A673 (cell line): Measurements from ENCODE around the gene CHST15. TPM values are rescaled to one million over a fixed set of nuclear protein-coding genes. Genes with fewer than 3 reads are reported as not detected.

Experiments
- BruUV-seq: library from RNA; stranded (reverse); fragments of 400-500 nt; replicated peaks from 2 replicates; lab custom pipeline; 2021; lab: Mats Ljungman, UMichigan
- CTCF ChIA-PET: fragments of 300-600 bp; sonication (Branson Sonifier 250); formaldehyde crosslinking; loops from one replicate; lab custom pipeline; 2022; ENCODE audit warnings: antibody characterized with exemption; lab: Charles Lee
- POLR2A ChIA-PET: fragments of 300-600 bp; sonication (Branson Sonifier 250); formaldehyde crosslinking; loops from one replicate; lab custom pipeline; 2022; ENCODE audit warnings: antibody characterized with exemption; ENCODE audit not compliant: low non-redundant PET; lab: Charles Lee
- DNase-seq: peaks from one replicate; pipeline ENCODE4 v3.0.0-alpha.2; 2015; ENCODE audit warnings: low spot score
- H3K27ac ChIP-seq: fragments of 200-600 bp; sonication (generic); 2 replicates; pipeline ENCODE4 v1.5.1; 2016; ENCODE audit warnings: mixed run types, low read depth, mild to moderate bottlenecking, mixed read lengths, antibody characterized with exemption, low read length; ENCODE audit not compliant: poor library complexity, severe bottlenecking
- H3K27me3 ChIP-seq: fragments of 200-600 bp; sonication (generic); replicated peaks from 2 replicates; pipeline ENCODE4 v1.6.1; 2017; ENCODE audit warnings: mixed run types, low read depth, mild to moderate bottlenecking, mixed read lengths, antibody characterized with exemption, low read length; ENCODE audit not compliant: insufficient read depth, poor library complexity
- H3K36me3 ChIP-seq: fragments of 200-600 bp; sonication (generic); 2 replicates; pipeline ENCODE4 v1.6.1; 2016; ENCODE audit warnings: mixed run types, mild to moderate bottlenecking, mixed read lengths, antibody characterized with exemption, low read length; ENCODE audit not compliant: insufficient read depth, poor library complexity, severe bottlenecking
- H3K4me1 ChIP-seq: fragments of 200-600 bp; sonication (generic); 2 replicates; pipeline ENCODE4 v1.6.1; 2017; ENCODE audit warnings: mixed run types, mild to moderate bottlenecking, mixed read lengths, antibody characterized with exemption, low read length; ENCODE audit not compliant: insufficient read depth, poor library complexity, severe bottlenecking
- H3K4me3 ChIP-seq: fragments of 200-600 bp; sonication (generic); 2 replicates; pipeline ENCODE4 v1.5.1; 2016; ENCODE audit warnings: low read depth, mixed run types, mild to moderate bottlenecking, mixed read lengths, low read length; ENCODE audit not compliant: poor library complexity, severe bottlenecking
- H3K9me3 ChIP-seq: fragments of 200-600 bp; sonication (generic); 2 replicates; pipeline ENCODE4 v1.6.1; 2016; ENCODE audit warnings: mixed run types, low read depth, mild to moderate bottlenecking, mixed read lengths, antibody characterized with exemption, low read length; ENCODE audit not compliant: poor library complexity, severe bottlenecking
- EZH2 ChIP-seq: fragments of 200-600 bp; sonication (generic); IDR thresholded peaks from 2 replicates; pipeline ENCODE4 v1.6.1; 2017; ENCODE audit warnings: borderline replicate concordance, low read depth, mild to moderate bottlenecking, mixed read lengths, antibody characterized with exemption, low read length; ENCODE audit not compliant: poor library complexity, severe bottlenecking
- intact Hi-C: fragments of 100-400 bp; cut with micrococcal nuclease; formaldehyde crosslinking; loops from one replicate; pipeline ENCODE4 v1.10.0; 2022; ENCODE audit not compliant: unreplicated experiment
- total RNA-seq: library from RNA; stranded (reverse); gene quantifications from 2 replicates; pipeline ENCODE4 v1.2.3, GENCODE V29; 2021
- TF ChIP-seq, protein P1 (sequence below): fragments of 300-800, 200-600 bp; sonication (generic); conservative IDR thresholded peaks from 2 replicates; pipeline ENCODE4 v1.5.1; 2017; ENCODE audit warnings: low read depth, mild to moderate bottlenecking, antibody characterized with exemption, low read length, moderate library complexity, mixed read lengths

Gene CHST15
- total RNA-seq, 1 experiment from 2014 or later, result 1.7 TPM

DNA sequence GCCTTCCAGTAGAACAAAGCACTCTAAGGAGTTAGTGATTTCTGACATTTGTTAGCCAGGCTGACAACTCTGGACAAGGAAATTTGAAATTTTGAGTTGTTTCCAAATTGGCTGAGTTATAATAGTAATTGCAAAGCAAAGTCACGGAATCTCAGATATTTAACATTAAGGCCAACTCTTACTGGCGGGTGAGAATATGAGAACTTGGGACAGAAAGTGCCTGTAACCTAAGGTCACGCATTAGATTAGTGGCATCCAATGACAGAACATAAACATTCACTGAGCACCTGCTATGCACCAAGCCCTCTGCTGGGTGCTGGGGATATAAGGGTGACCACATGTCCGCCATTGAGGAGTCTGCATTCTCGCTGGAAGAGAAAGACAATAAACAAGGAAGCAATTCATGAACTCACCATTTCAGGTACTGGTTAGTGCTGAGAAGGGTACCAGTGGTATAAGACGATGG is 45.5 kb upstream of the CHST15 start:
- Histone ChIP-seq H3K4me1 (no peaks in the 10 kb centered on the region), H3K9me3 (no peaks in the 10 kb centered on the region), H3K27ac (no peak overlapping the region), H3K4me3 (no peak overlapping the region), H3K36me3 (no peaks in the 10 kb centered on the region), H3K27me3 (no peaks in the 10 kb centered on the region)
- ChIA-PET POLR2A (no interaction called here), CTCF (no interaction called here)
- intact Hi-C loops, result no loop called here
- no TSS peak for BruUV-seq
- TF ChIP-seq EZH2, result no peak
- TF ChIP-seq, protein P1, sequence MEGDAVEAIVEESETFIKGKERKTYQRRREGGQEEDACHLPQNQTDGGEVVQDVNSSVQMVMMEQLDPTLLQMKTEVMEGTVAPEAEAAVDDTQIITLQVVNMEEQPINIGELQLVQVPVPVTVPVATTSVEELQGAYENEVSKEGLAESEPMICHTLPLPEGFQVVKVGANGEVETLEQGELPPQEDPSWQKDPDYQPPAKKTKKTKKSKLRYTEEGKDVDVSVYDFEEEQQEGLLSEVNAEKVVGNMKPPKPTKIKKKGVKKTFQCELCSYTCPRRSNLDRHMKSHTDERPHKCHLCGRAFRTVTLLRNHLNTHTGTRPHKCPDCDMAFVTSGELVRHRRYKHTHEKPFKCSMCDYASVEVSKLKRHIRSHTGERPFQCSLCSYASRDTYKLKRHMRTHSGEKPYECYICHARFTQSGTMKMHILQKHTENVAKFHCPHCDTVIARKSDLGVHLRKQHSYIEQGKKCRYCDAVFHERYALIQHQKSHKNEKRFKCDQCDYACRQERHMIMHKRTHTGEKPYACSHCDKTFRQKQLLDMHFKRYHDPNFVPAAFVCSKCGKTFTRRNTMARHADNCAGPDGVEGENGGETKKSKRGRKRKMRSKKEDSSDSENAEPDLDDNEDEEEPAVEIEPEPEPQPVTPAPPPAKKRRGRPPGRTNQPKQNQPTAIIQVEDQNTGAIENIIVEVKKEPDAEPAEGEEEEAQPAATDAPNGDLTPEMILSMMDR, result no peak
- DNase-seq, result no peak

DNA sequence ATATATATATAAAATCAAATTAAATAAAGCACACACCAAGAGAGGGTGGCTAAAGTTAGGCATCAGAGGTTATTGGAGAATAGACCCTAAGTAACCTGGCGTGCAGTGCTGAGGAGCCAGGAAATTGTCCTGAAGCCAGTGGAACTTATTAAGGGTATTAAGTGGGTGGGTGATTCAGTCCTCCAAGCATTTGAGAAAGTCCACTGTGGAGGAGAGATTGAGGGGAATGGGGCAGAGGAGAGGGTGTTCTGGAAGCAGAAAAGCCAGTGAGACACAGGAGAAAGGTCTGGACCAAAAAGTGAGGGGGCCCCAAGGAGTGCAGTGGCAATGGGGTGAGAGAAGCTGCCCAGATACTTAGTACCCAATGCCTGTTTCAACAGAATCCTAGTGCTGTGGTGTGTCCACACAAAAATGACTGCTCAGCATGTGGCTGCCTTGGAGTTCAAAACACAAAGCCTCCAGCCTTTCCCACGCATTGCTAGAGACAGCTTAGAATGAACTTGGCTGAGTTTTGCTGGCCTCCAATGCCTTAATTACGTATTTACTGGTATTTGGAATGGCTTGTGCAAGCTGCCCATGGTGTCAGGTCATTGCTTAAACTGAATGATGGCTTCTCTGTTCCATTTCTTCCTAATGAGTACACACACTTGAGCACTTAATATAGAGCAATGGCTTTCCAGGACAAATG is 44.9 kb upstream of the CHST15 start:
- no TSS peak for BruUV-seq
- Histone ChIP-seq H3K36me3 (no peaks in the 10 kb centered on the region), H3K4me1 (no peaks in the 10 kb centered on the region), H3K27ac (no peak overlapping the region), H3K27me3 (no peaks in the 10 kb centered on the region), H3K4me3 (no peak overlapping the region), H3K9me3 (no peaks in the 10 kb centered on the region)
- TF ChIP-seq, protein P1, result no peak
- no peak for TF ChIP-seq EZH2
- DNase-seq, result no peak
- ChIA-PET POLR2A (no interaction called here), CTCF (no interaction called here)
- intact Hi-C loops, result no loop called here

DNA sequence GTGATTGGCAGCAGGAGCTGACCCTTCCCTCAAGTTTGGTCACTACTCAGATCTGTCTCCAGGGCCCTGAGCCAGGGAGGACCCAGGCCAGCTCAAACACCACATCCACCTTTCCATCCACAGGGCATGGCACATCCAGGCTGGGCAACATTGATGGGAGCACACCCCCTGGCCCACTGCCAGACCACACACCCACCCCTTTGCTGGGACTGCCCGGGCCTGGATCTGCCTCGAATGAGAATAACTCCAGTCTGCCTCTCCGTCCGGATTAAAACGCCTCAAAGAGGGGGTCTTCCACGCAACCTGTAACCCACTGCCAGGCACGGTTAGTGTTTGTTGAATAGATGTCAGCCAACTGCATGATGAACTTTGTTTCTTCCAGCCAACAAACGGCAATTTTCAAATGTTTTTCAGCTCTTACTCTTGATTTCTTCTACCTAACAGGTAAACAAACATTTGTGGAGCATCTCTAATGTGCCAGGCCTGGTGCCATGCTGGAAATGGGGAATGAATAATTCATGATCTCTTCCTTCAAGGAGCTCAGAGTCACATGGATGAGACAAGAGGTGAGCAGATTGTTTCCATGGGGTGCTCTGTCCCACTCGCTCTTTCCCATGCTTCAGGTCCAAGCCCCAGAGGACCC is 41.0 kb upstream of the CHST15 start:
- ChIA-PET CTCF (no interaction called here), POLR2A (no interaction called here)
- BruUV-seq, result no TSS peak
- Histone ChIP-seq H3K27ac (no peak overlapping the region), H3K4me1 (no peaks in the 10 kb centered on the region), H3K4me3 (no peak overlapping the region), H3K36me3 (no peaks in the 10 kb centered on the region), H3K27me3 (no peaks in the 10 kb centered on the region), H3K9me3 (no peaks in the 10 kb centered on the region)
- DNase-seq, result no peak
- intact Hi-C loops, result no loop called here
- TF ChIP-seq, protein P1, result no peak
- no peak for TF ChIP-seq EZH2
